K562 (cell line): ENCODE results near the gene RYR1.

Source experiments
- ARID1B ChIP-seq: fragments of 450-650 bp; IDR thresholded peaks from 2 replicates; pipeline ENCODE4 v1.6.1; 2016; ENCODE audit warnings: antibody characterized with exemption, mild to moderate bottlenecking, inconsistent platforms
- CTCF ChIP-seq, 3 experiments: IDR thresholded peaks in 2 of 3; conservative IDR thresholded peaks in 1 of 3; 2 replicates each; pipeline ENCODE4 v1.5.1; 2011 to 2012; ENCODE audit warnings: low read length in 3 of 3, mild to moderate bottlenecking in 3 of 3, control low read depth in 2 of 3, improper control_type of control experiment in 1 of 3, inconsistent platforms in 1 of 3, low read depth in 1 of 3, mixed read lengths in 1 of 3, moderate library complexity in 1 of 3; ENCODE audit not compliant: insufficient read depth in 2 of 3
- GABPB1 ChIP-seq: sonication (generic); formaldehyde crosslinking; IDR thresholded peaks from 2 replicates; pipeline ENCODE4 v1.8.0; 2022; ENCODE audit warnings: mild to moderate bottlenecking, missing genetic modification reagents
- GATA2 ChIP-seq: sonication (generic); formaldehyde crosslinking; IDR thresholded peaks from 2 replicates; pipeline ENCODE4 v1.4.0; 2020; ENCODE audit warnings: mild to moderate bottlenecking, missing genetic modification reagents
- RFX5 ChIP-seq: IDR thresholded peaks from 2 replicates; pipeline ENCODE4 v1.6.1; 2011; ENCODE audit warnings: low read depth, mild to moderate bottlenecking, improper control_type of control experiment, low read length
- RNF219 ChIP-seq: fragments of 250-450 bp; sonication (Bioruptor Pico); IDR thresholded peaks from 2 replicates; pipeline ENCODE4 v1.5.0; 2022; ENCODE audit warnings: mild to moderate bottlenecking
- SMARCB1 ChIP-seq: IDR thresholded peaks from 2 replicates; pipeline ENCODE4 v1.6.1; 2011; ENCODE audit warnings: improper control_type of control experiment, low read depth; ENCODE audit not compliant: insufficient read length
- TCF7L2 ChIP-seq: fragments of 150-350 bp; IDR thresholded peaks from 2 replicates; pipeline ENCODE4 v1.6.1; 2016; ENCODE audit warnings: low read depth, mild to moderate bottlenecking, low read length, moderate library complexity
- ZBTB26 ChIP-seq: fragments of 450-650 bp; formaldehyde crosslinking; IDR thresholded peaks from 2 replicates; pipeline ENCODE4 v1.4.0; 2022; ENCODE audit warnings: missing genetic modification characterization
- ZNF184 ChIP-seq: sonication (generic); formaldehyde crosslinking; IDR thresholded peaks from 2 replicates; pipeline ENCODE4 v1.5.0; 2020; ENCODE audit warnings: missing genetic modification reagents

- TF ChIP-seq ZNF184 (CRISPR knock-in tag) (no peak), GATA2 (no peak), CTCF (IDR thresholded peaks at IDR 0.05 in 2 of 3, conservative IDR thresholded peaks at IDR 0.05 in 1 of 3; ENCODE audit: insufficient read depth in 2 of 3, low read depth in 1 of 3, low read length in 3 of 3) (no peak), ZBTB26 (CRISPR knock-in tag) (no peak), ARID1B (no peak), RFX5 (no peak), RNF219 (CRISPR knock-in tag) (no peak), TCF7L2 (no peak), SMARCB1 (no peak), GABPB1 (CRISPR knock-in tag) (no peak)
Measured at GRCh38 chr19:38383743-38384142, 49.7 kb upstream of the RYR1 start.
